ENCODE results near the gene CAPN7.

The CAPN7 gene

GRCh38 chr3:15268033-15268631 lies 62.1 kb downstream of the CAPN7 start:
- no peaks in the 10 kb centered on the region for H3K36me3 ChIP-seq (ENCODE audit: insufficient read depth, low read depth, low read length)
- H3K9ac ChIP-seq (ENCODE audit: low read depth, low read length): 0 out of 2 replicates have a peak overlapping the region, but pooled peaks have one; percentile 7
- H3K9me3 ChIP-seq (ENCODE audit: insufficient read depth, low read depth, low read length): no peaks in the 10 kb centered on the region
- H3K4me1 ChIP-seq (ENCODE audit: insufficient read depth, low read length): no peaks in the 10 kb centered on the region; the same call in 1 of the 2 replicates
- no peak overlapping the region for H3K4me3 ChIP-seq (ENCODE audit: low read length)
- H3K27me3 ChIP-seq (ENCODE audit: insufficient read depth, low read length): no peaks in the 10 kb centered on the region
- H3K27ac ChIP-seq (ENCODE audit: low read length): no peak overlapping the region

- Histone ChIP-seq H3K27ac (ENCODE audit: low read length) (no peak overlapping the region), H3K9ac (ENCODE audit: low read depth, low read length) (no peak overlapping the region), H3K4me3 (ENCODE audit: low read length) (no peak overlapping the region), H3K4me1 (ENCODE audit: insufficient read depth, low read length) (no peaks in the 10 kb centered on the region; the same call in 1 of the 2 replicates), H3K9me3 (ENCODE audit: insufficient read depth, low read depth, low read length) (no peaks in the 10 kb centered on the region), H3K36me3 (ENCODE audit: insufficient read depth, low read depth, low read length) (no peaks in the 10 kb centered on the region), H3K27me3 (ENCODE audit: insufficient read depth, low read length) (no peaks in the 10 kb centered on the region)
Measured at GRCh38 chr3:15269091-15269989, 63.3 kb downstream of the CAPN7 start.

DNA sequence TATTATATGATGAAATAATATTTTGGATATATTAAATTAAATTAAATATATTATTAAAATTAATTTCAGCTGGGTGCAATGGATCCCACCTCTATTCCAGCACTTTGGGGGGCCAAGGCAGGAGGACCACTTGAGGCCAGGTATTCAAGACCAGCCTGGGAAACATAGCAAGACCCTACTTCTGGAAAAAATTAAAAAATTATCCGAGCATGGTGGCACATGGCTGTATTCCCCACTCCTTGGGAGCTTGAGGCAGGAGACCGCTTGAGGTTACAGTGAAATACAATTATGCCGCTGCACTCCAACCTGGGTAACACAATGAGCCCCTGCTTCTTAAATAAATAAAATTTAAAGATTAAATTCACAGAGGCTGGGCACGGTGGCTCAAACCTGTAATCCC lies 65.0 kb downstream of the CAPN7 start:
- Histone ChIP-seq H3K9ac (ENCODE audit: low read depth, low read length) (no peak overlapping the region), H3K4me3 (ENCODE audit: low read length) (no peak overlapping the region), H3K27me3 (ENCODE audit: insufficient read depth, low read length) (no peaks in the 10 kb centered on the region), H3K36me3 (ENCODE audit: insufficient read depth, low read depth, low read length) (no peaks in the 10 kb centered on the region), H3K27ac (ENCODE audit: low read length) (no peak overlapping the region), H3K4me1 (ENCODE audit: insufficient read depth, low read length) (no peaks in the 10 kb centered on the region; the same call in 1 of the 2 replicates), H3K9me3 (ENCODE audit: insufficient read depth, low read depth, low read length) (no peaks in the 10 kb centered on the region)

DNA sequence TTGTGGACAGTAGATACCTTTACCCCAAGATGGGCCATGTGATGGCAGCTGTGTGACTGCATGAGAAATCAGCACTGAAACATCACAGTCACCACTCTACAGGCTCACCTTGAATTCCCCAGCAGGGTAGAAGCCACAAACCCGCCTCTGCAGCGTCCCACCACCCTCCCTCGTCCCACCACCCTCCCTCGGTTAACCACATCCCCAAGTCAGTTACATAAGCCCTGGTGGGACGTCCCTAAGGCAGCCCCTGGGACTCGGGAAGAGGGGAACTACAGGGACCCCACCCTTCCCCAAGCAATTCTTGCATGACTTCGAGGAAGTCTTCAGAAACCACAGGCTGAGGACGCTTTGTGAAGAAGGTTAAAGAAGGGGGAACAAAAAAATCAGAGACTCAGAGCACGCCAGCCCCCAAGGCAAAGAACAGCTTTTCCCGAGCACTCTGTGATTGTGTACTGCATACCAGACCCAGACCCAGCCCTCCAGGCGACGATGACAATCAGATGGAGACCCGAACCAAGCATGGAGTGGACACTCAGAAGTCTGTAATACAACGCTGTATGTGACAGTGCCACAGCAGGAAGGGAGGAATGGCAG lies 65.8 kb downstream of the CAPN7 start:
- H3K27ac ChIP-seq (ENCODE audit: low read length): no peak overlapping the region
- no peaks in the 10 kb centered on the region for H3K9me3 ChIP-seq (ENCODE audit: insufficient read depth, low read depth, low read length)
- H3K36me3 ChIP-seq (ENCODE audit: insufficient read depth, low read depth, low read length): no peaks in the 10 kb centered on the region
- no peak overlapping the region for H3K4me3 ChIP-seq (ENCODE audit: low read length)
- H3K27me3 ChIP-seq (ENCODE audit: insufficient read depth, low read length): no peaks in the 10 kb centered on the region
- H3K9ac ChIP-seq (ENCODE audit: low read depth, low read length): no peak overlapping the region
- H3K4me1 ChIP-seq (ENCODE audit: insufficient read depth, low read length): no peaks in the 10 kb centered on the region; the same call in 1 of the 2 replicates

DNA sequence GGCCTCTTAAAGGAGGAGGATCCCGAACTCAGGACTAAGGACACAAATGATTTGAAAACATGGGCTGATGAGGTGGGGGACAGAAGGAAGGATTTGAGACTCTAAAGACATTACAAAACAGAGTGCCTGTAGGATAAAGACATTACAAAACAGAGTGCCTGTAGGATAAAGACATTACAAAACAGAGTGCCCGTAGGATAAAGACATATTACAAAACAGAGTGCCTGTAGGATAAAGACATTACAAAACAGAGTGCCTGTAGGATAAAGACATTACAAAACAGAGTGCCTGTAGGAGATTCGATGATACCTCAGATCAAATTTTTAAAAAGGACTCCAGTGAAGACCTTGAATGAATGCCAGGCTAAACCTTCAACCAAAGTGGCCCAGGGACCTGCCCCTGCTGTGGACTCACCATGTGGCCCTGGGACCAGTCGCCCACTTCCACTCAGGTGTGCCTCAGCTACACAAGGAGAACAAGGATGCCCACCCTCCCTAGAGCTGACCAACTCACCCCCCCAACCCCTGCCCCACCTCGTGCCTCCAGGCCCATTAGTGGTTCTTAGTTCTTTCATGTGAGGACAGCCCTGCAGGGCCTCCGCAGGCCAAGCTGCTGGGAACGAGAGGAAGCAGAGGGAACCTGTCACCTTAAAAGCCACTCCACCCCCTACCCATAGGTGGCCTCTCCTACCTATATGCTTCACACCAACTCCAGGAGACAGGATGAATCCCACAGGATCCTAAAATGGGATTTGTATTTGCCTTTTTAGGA lies 66.6 kb downstream of the CAPN7 start:
- Histone ChIP-seq H3K27me3 (ENCODE audit: insufficient read depth, low read length) (no peaks in the 10 kb centered on the region), H3K36me3 (ENCODE audit: insufficient read depth, low read depth, low read length) (no peaks in the 10 kb centered on the region), H3K4me3 (ENCODE audit: low read length) (no peak overlapping the region), H3K4me1 (ENCODE audit: insufficient read depth, low read length) (no peaks in the 10 kb centered on the region; the same call in none of the 2 replicates), H3K9ac (ENCODE audit: low read depth, low read length) (no peak overlapping the region), H3K27ac (ENCODE audit: low read length) (no peak overlapping the region), H3K9me3 (ENCODE audit: insufficient read depth, low read depth, low read length) (no peaks in the 10 kb centered on the region)

- H3K9ac ChIP-seq (ENCODE audit: low read depth, low read length): no peak overlapping the region
- no peaks in the 10 kb centered on the region for H3K36me3 ChIP-seq (ENCODE audit: insufficient read depth, low read depth, low read length)
- H3K9me3 ChIP-seq (ENCODE audit: insufficient read depth, low read depth, low read length): no peaks in the 10 kb centered on the region
- no peak overlapping the region for H3K4me3 ChIP-seq (ENCODE audit: low read length)
- H3K27ac ChIP-seq (ENCODE audit: low read length): no peak overlapping the region
- peaks cover 6% of the 10 kb centered on the region for H3K4me1 ChIP-seq (ENCODE audit: insufficient read depth, low read length)
- no peaks in the 10 kb centered on the region for H3K27me3 ChIP-seq (ENCODE audit: insufficient read depth, low read length)
Measured at GRCh38 chr3:15273227-15273626, 67.2 kb downstream of the CAPN7 start.

DNA sequence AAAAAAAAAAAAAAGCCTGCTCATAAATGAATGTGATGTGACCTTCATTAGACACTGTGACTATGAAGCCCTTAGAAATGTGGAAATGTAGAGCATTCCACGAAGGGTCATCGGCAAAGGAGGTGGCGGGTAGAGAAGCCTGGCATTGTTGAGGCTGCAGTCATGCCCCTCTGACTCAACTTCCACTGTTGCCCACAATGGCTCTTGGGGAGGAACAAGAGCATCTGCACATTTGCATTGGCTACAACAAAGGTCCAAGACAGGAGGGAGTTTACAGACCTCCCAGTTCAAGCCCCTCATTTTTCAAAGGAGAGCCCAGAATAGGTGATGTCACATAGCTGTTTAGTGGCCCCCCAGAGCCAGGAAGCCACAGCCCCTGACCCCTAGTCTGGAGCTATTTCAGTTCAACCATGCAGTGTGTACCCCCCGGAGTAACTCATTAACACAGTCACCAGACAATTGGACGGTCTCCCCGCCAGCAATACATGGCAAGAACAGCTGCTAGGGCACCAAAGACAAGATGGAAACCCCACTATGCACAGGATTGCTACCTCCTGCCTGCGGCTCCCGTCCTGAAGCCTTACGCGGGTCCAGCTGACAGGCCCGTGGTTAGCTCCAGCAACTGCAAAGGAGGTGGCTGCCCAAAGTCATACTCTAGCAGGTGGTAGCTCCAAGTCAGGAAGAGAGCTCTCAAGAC lies 70.1 kb downstream of the CAPN7 start:
- Histone ChIP-seq H3K27me3 (ENCODE audit: insufficient read depth, low read length) (no peaks in the 10 kb centered on the region), H3K4me3 (ENCODE audit: low read length) (no peak overlapping the region), H3K4me1 (ENCODE audit: insufficient read depth, low read length) (peaks cover 12% of the 10 kb centered on the region; the same call in 1 of the 2 replicates), H3K9me3 (ENCODE audit: insufficient read depth, low read depth, low read length) (no peaks in the 10 kb centered on the region), H3K36me3 (ENCODE audit: insufficient read depth, low read depth, low read length) (no peaks in the 10 kb centered on the region), H3K9ac (ENCODE audit: low read depth, low read length) (no peak overlapping the region), H3K27ac (ENCODE audit: low read length) (no peak overlapping the region)

GRCh38 chr3:15277861-15278500 lies 71.9 kb downstream of the CAPN7 start:
- H3K9me3 ChIP-seq (ENCODE audit: insufficient read depth, low read depth, low read length): no peaks in the 10 kb centered on the region
- H3K4me3 ChIP-seq (ENCODE audit: low read length): no peak overlapping the region
- H3K36me3 ChIP-seq (ENCODE audit: insufficient read depth, low read depth, low read length): no peaks in the 10 kb centered on the region
- H3K4me1 ChIP-seq (ENCODE audit: insufficient read depth, low read length): peaks cover 12% of the 10 kb centered on the region; the same call in 1 of the 2 replicates
- no peaks in the 10 kb centered on the region for H3K27me3 ChIP-seq (ENCODE audit: insufficient read depth, low read length)
- no peak overlapping the region; the same call in 1 of the 2 replicates for H3K9ac ChIP-seq (ENCODE audit: low read depth, low read length)
- no peak overlapping the region for H3K27ac ChIP-seq (ENCODE audit: low read length)

DNA sequence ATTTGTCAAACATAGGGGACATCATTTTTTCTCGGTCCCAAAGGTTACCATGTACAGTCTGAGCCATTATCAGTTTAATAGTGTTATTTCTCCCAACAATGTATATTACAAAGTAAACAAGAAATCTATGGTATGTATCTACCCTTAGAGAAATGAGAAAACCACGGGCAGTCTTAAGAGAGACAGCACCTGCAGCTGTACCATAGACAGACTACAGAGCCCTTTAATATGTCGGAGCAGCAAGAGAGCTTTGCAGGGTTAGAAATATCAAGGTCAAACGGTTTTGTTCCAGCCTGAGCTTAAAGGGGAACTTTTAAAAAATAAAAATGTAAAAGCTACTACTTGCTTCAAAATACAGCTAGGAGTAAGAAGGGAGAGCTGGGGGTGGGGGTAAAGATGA lies 73.2 kb downstream of the CAPN7 start:
- H3K27me3 ChIP-seq (ENCODE audit: insufficient read depth, low read length): no peaks in the 10 kb centered on the region
- H3K27ac ChIP-seq (ENCODE audit: low read length): no peak overlapping the region
- no peak overlapping the region for H3K4me3 ChIP-seq (ENCODE audit: low read length)
- H3K4me1 ChIP-seq (ENCODE audit: insufficient read depth, low read length): peaks cover 12% of the 10 kb centered on the region; the same call in 1 of the 2 replicates
- H3K36me3 ChIP-seq (ENCODE audit: insufficient read depth, low read depth, low read length): no peaks in the 10 kb centered on the region
- H3K9ac ChIP-seq (ENCODE audit: low read depth, low read length): no peak overlapping the region
- H3K9me3 ChIP-seq (ENCODE audit: insufficient read depth, low read depth, low read length): no peaks in the 10 kb centered on the region

DNA sequence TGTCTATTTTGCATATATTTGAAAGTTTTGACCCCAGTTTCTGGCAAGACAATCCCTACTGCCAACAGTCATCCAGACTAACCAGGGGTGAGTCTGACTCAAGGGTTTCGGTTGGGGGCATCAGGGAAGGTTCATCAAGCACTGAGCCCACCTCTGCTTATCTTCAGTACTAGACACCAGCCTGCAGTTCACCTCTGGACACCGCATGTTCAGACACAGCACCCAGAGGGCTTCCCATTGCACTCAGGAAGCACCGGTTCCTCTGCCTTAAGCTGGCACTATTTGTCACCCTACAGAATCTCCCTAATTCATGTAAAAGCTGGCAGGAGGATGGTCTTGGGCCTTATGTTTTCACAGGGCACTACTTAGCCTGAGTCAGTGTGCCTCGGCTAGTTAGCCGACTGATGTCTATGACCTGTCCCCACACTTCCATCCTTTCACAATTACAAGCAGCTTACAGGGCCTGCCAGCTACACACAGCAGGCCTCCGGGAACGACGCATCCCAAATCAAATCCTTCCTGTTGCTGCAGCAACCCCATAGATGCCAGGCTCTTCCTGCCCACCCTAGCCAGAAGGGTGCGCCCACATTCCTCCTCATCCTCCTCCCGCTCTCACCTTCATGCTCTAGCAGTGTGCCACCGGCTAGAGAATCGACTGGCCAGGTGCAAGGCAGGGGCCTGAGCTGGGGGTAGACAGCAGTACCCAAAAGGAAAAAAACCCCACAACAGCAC lies 73.8 kb downstream of the CAPN7 start:
- Histone ChIP-seq H3K9ac (ENCODE audit: low read depth, low read length) (no peak overlapping the region), H3K4me1 (ENCODE audit: insufficient read depth, low read length) (peaks cover 12% of the 10 kb centered on the region; the same call in 1 of the 2 replicates), H3K4me3 (ENCODE audit: low read length) (no peak overlapping the region), H3K9me3 (ENCODE audit: insufficient read depth, low read depth, low read length) (no peaks in the 10 kb centered on the region), H3K27ac (ENCODE audit: low read length) (no peak overlapping the region), H3K27me3 (ENCODE audit: insufficient read depth, low read length) (no peaks in the 10 kb centered on the region), H3K36me3 (ENCODE audit: insufficient read depth, low read depth, low read length) (no peaks in the 10 kb centered on the region)

All from iPS-20b (cell line).